Hepatocyte (in vitro differentiated cells): Measurements from ENCODE around the gene RAD51AP1. TPM values are rescaled to one million over a fixed set of nuclear protein-coding genes. Genes with fewer than 3 reads are reported as not detected.

ENCODE experiments used
- DNase-seq: peaks from one replicate; pipeline ENCODE4 v3.0.0-alpha.2; 2016; ENCODE audit warnings: low spot score
- H2AFZ ChIP-seq: fragments of 200-600 bp; sonication (generic); 2 replicates; pipeline ENCODE4 v1.6.0; 2016; ENCODE audit warnings: antibody characterized with exemption, mild to moderate bottlenecking
- H3K27ac ChIP-seq: fragments of 200-600 bp; sonication (generic); 2 replicates; pipeline ENCODE4 v1.5.1; 2016; ENCODE audit warnings: mild to moderate bottlenecking
- H3K27me3 ChIP-seq: fragments of 200-600 bp; sonication (generic); 2 replicates; pipeline ENCODE4 v1.6.1; 2016
- H3K36me3 ChIP-seq: fragments of 200-600 bp; sonication (generic); replicated peaks from 2 replicates; pipeline ENCODE4 v1.5.1; 2016; ENCODE audit warnings: low read depth; ENCODE audit not compliant: insufficient read depth
- H3K4me1 ChIP-seq: fragments of 200-600 bp; sonication (generic); 2 replicates; pipeline ENCODE4 v1.5.1; 2016; ENCODE audit warnings: mild to moderate bottlenecking, moderate library complexity; ENCODE audit not compliant: insufficient read depth
- H3K4me2 ChIP-seq: fragments of 200-600 bp; sonication (generic); 2 replicates; pipeline ENCODE4 v1.6.0; 2016
- H3K4me3 ChIP-seq: fragments of 200-600 bp; sonication (generic); 2 replicates; pipeline ENCODE4 v1.5.1; 2016; ENCODE audit warnings: mild to moderate bottlenecking
- H3K79me2 ChIP-seq: fragments of 200-600 bp; sonication (generic); 2 replicates; pipeline ENCODE4 v1.6.0; 2017; ENCODE audit warnings: mild to moderate bottlenecking
- H3K9me2 ChIP-seq: fragments of 200-600 bp; sonication (generic); replicated peaks from 2 replicates; pipeline ENCODE4 v1.6.0; 2017; ENCODE audit warnings: mild to moderate bottlenecking; ENCODE audit not compliant: insufficient read depth
- H3K9me3 ChIP-seq: fragments of 200-600 bp; sonication (generic); 2 replicates; pipeline ENCODE4 v1.5.1; 2016; ENCODE audit warnings: low read depth, mild to moderate bottlenecking
- H4K20me1 ChIP-seq: fragments of 200-600 bp; sonication (generic); 2 replicates; pipeline ENCODE4 v1.6.0; 2016; ENCODE audit warnings: mild to moderate bottlenecking; ENCODE audit not compliant: insufficient read depth, poor library complexity, severe bottlenecking
- CTCF ChIP-seq: fragments of 200-600 bp; sonication (generic); IDR thresholded peaks from 2 replicates; pipeline ENCODE4 v1.5.1; 2016; ENCODE audit warnings: antibody characterized with exemption, mild to moderate bottlenecking; ENCODE audit not compliant: poor library complexity
- EZH2 ChIP-seq: fragments of 200-600 bp; sonication (generic); IDR thresholded peaks from 2 replicates; pipeline ENCODE4 v1.6.1; 2016; ENCODE audit warnings: antibody characterized with exemption, mild to moderate bottlenecking, borderline replicate concordance
- EZH2phosphoT487 ChIP-seq: fragments of 200-600 bp; sonication (generic); IDR thresholded peaks from one replicate; pipeline ENCODE4 v1.6.1; 2018; ENCODE audit warnings: antibody characterized with exemption, mild to moderate bottlenecking, low read depth, moderate library complexity; ENCODE audit not compliant: unreplicated experiment, severe bottlenecking
- WGBS: methylation state at CpG from one replicate; pipeline ENCODE4 v1.1.6; 2016; ENCODE audit warnings: low lambda C conversion rate; ENCODE audit errors: missing lambda C conversion rate; 5-methylcytosine and 5-hydroxymethylcytosine counted together
- polyA plus RNA-seq: library from polyadenylated mRNA; unstranded; fragments of >200 nt; fragmentation: Nextera tagmentation; extraction: Ambion mirVana; gene quantifications from 2 replicates; pipeline ENCODE4 v1.2.1, GENCODE V29; 2016
- total RNA-seq: library from RNA; depleted of rRNA; stranded (reverse); fragments of >200 nt; gene quantifications from 2 replicates; pipeline ENCODE4 v1.2.3, GENCODE V29; 2014

Gene RAD51AP1
- total and polyA plus RNA-seq, 2 experiments from 2014 or later = 4.6 to 11.5 TPM

DNA sequence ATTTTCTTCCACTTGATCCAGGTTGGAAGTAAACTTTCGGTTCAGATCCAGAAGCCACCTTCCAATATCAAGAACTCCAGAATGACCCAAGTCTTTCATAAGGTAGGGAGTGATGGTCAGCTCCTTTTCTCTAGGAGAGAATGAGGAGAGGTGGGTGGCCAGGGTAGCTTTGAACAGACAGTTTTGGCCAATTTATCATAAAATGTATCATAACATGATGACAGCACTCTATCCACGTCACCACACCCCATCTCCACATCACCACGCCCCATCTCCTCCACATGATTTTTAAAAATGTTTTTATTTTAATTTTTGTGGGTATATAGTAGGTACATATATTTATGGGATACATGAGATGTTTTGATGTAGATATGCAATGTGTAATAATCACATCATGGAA lies 50.2 kb downstream of the RAD51AP1 start:
- Histone ChIP-seq H3K4me3 (no peak overlapping the region), H3K36me3 (no peaks in the 10 kb centered on the region), H3K4me1 (peaks cover 2% of the 10 kb centered on the region), H3K9me2 (no peaks in the 10 kb centered on the region), H3K9me3 (no peaks in the 10 kb centered on the region), H3K79me2 (no peaks in the 10 kb centered on the region), H2AFZ (no peak overlapping the region), H4K20me1 (no peaks in the 10 kb centered on the region), H3K27ac (no peak overlapping the region), H3K4me2 (no peak overlapping the region), H3K27me3 (no peaks in the 10 kb centered on the region)
- no peak for DNase-seq
- 91% methylated on average over 3 of the region's 3 CpGs for WGBS
- TF ChIP-seq CTCF (no peak), EZH2phosphoT487 (no peak)

- Histone ChIP-seq H3K4me2 (no peak overlapping the region), H2AFZ (no peak overlapping the region), H3K9me2 (no peaks in the 10 kb centered on the region), H3K4me3 (no peak overlapping the region), H3K36me3 (no peaks in the 10 kb centered on the region), H4K20me1 (no peaks in the 10 kb centered on the region), H3K79me2 (no peaks in the 10 kb centered on the region), H3K4me1 (peaks cover 2% of the 10 kb centered on the region), H3K27me3 (no peaks in the 10 kb centered on the region), H3K27ac (no peak overlapping the region), H3K9me3 (no peaks in the 10 kb centered on the region)
- TF ChIP-seq CTCF (no peak), EZH2phosphoT487 (no peak), EZH2 (no peak)
- no peak for DNase-seq
- 74% methylated on average over 2 of the region's 2 CpGs for WGBS
Measured at GRCh38 chr12:4589941-4590340, 51.3 kb downstream of the RAD51AP1 start.

GRCh38 chr12:4591180-4591687 lies 52.5 kb downstream of the RAD51AP1 start:
- Histone ChIP-seq H2AFZ (no peak overlapping the region), H3K9me2 (no peaks in the 10 kb centered on the region), H3K79me2 (no peaks in the 10 kb centered on the region), H3K4me3 (no peak overlapping the region), H3K36me3 (no peaks in the 10 kb centered on the region), H3K4me2 (no peak overlapping the region), H3K27me3 (no peaks in the 10 kb centered on the region), H4K20me1 (no peaks in the 10 kb centered on the region), H3K27ac (no peak overlapping the region), H3K4me1 (peaks cover under 1% of the 10 kb centered on the region), H3K9me3 (no peaks in the 10 kb centered on the region)
- WGBS = 80% methylated on average over 7 of the region's 7 CpGs
- TF ChIP-seq EZH2phosphoT487 = no peak
- TF ChIP-seq CTCF = no peak
- TF ChIP-seq EZH2 = no peak
- no peak for DNase-seq

- 95% methylated on average over 6 of the region's 6 CpGs for WGBS
- Histone ChIP-seq H3K9me3 (no peaks in the 10 kb centered on the region), H2AFZ (no peak overlapping the region), H3K79me2 (no peaks in the 10 kb centered on the region), H4K20me1 (no peaks in the 10 kb centered on the region), H3K27me3 (no peaks in the 10 kb centered on the region), H3K27ac (no peak overlapping the region), H3K4me2 (no peak overlapping the region), H3K4me3 (no peak overlapping the region), H3K36me3 (no peaks in the 10 kb centered on the region), H3K9me2 (no peaks in the 10 kb centered on the region), H3K4me1 (no peaks in the 10 kb centered on the region)
- no peak for TF ChIP-seq EZH2phosphoT487
- no peak for TF ChIP-seq CTCF
- no peak for TF ChIP-seq EZH2
- DNase-seq = no peak
Measured at GRCh38 chr12:4595881-4596280, 57.2 kb downstream of the RAD51AP1 start.
